ENCODE results near the gene KRTAP4-11.

GRCh38 chr17:41167561-41167960 lies 49.4 kb upstream of the KRTAP4-11 start:
- TF ChIP-seq CTCF (IDR thresholded peaks at IDR 0.05) (no peak), POLR2A (IDR thresholded peaks at IDR 0.05) (no peak)
